ENCODE results near the gene PCK1. TPM values are rescaled to one million over a fixed set of nuclear protein-coding genes. Genes with fewer than 3 reads are reported as not detected.

PCK1 gene
- total and polyA plus RNA-seq, 2 of the 13 experiments (the other 11 are each of a cell fraction or from before 2014, with no cell fraction given): 6.5 to 12.6 TPM

GRCh38 chr20:57596998-57597939 is 36.4 kb downstream of the PCK1 start (continued):
- TF ChIP-seq ZFY (CRISPR knock-in tag; IDR thresholded peaks at IDR 0.05) (peak; percentile 55; the same call in 1 of the 2 replicates), LCORL (IDR thresholded peaks at IDR 0.05) (no peak), LCORL (CRISPR knock-in tag; IDR thresholded peaks at IDR 0.05) (0 out of 2 replicates have a peak, but pooled peaks have one; percentile 29), ARHGAP35 (CRISPR knock-in tag; IDR thresholded peaks at IDR 0.05; ENCODE audit: borderline replicate concordance) (peak; percentile 48; the same call in 1 of the 2 replicates), SALL1 (CRISPR knock-in tag; IDR thresholded peaks at IDR 0.05) (peak; percentile 64), ZNF253 (CRISPR knock-in tag; IDR thresholded peaks at IDR 0.05; ENCODE audit: borderline replicate concordance) (no peak), GPN1 (CRISPR knock-in tag; IDR thresholded peaks at IDR 0.05; ENCODE audit: borderline replicate concordance) (no peak), ZIK1 (CRISPR knock-in tag; IDR thresholded peaks at IDR 0.05; ENCODE audit: borderline replicate concordance, low read depth) (no peak), KLF6 (CRISPR knock-in tag; IDR thresholded peaks at IDR 0.05) (peak; percentile 59; the same call in 1 of the 2 replicates), TARDBP (CRISPR knock-in tag; IDR thresholded peaks at IDR 0.05) (no peak; the same call in 1 of the 2 replicates), ZNF276 (CRISPR knock-in tag; IDR thresholded peaks at IDR 0.05; ENCODE audit: low read depth) (no peak), DNMT1 (CRISPR knock-in tag; IDR thresholded peaks at IDR 0.05) (peak; percentile 34; the same call in 1 of the 2 replicates), SPEN (CRISPR knock-in tag; IDR thresholded peaks at IDR 0.05; ENCODE audit: low read depth) (peak; percentile 84), ZNF225 (CRISPR knock-in tag; IDR thresholded peaks at IDR 0.05) (0 out of 2 replicates have a peak, but pooled peaks have one; percentile 19)
- TF ChIP-seq, protein P1, sequence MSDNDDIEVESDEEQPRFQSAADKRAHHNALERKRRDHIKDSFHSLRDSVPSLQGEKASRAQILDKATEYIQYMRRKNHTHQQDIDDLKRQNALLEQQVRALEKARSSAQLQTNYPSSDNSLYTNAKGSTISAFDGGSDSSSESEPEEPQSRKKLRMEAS (IDR thresholded peaks at IDR 0.05): peak; percentile 35; the same call in 1 of the 2 replicates
- TF ChIP-seq, protein P2, sequence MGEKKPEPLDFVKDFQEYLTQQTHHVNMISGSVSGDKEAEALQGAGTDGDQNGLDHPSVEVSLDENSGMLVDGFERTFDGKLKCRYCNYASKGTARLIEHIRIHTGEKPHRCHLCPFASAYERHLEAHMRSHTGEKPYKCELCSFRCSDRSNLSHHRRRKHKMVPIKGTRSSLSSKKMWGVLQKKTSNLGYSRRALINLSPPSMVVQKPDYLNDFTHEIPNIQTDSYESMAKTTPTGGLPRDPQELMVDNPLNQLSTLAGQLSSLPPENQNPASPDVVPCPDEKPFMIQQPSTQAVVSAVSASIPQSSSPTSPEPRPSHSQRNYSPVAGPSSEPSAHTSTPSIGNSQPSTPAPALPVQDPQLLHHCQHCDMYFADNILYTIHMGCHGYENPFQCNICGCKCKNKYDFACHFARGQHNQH (CRISPR knock-in tag; IDR thresholded peaks at IDR 0.05): peak; percentile 61; the same call in 1 of the 2 replicates
- TF ChIP-seq, protein P3, sequence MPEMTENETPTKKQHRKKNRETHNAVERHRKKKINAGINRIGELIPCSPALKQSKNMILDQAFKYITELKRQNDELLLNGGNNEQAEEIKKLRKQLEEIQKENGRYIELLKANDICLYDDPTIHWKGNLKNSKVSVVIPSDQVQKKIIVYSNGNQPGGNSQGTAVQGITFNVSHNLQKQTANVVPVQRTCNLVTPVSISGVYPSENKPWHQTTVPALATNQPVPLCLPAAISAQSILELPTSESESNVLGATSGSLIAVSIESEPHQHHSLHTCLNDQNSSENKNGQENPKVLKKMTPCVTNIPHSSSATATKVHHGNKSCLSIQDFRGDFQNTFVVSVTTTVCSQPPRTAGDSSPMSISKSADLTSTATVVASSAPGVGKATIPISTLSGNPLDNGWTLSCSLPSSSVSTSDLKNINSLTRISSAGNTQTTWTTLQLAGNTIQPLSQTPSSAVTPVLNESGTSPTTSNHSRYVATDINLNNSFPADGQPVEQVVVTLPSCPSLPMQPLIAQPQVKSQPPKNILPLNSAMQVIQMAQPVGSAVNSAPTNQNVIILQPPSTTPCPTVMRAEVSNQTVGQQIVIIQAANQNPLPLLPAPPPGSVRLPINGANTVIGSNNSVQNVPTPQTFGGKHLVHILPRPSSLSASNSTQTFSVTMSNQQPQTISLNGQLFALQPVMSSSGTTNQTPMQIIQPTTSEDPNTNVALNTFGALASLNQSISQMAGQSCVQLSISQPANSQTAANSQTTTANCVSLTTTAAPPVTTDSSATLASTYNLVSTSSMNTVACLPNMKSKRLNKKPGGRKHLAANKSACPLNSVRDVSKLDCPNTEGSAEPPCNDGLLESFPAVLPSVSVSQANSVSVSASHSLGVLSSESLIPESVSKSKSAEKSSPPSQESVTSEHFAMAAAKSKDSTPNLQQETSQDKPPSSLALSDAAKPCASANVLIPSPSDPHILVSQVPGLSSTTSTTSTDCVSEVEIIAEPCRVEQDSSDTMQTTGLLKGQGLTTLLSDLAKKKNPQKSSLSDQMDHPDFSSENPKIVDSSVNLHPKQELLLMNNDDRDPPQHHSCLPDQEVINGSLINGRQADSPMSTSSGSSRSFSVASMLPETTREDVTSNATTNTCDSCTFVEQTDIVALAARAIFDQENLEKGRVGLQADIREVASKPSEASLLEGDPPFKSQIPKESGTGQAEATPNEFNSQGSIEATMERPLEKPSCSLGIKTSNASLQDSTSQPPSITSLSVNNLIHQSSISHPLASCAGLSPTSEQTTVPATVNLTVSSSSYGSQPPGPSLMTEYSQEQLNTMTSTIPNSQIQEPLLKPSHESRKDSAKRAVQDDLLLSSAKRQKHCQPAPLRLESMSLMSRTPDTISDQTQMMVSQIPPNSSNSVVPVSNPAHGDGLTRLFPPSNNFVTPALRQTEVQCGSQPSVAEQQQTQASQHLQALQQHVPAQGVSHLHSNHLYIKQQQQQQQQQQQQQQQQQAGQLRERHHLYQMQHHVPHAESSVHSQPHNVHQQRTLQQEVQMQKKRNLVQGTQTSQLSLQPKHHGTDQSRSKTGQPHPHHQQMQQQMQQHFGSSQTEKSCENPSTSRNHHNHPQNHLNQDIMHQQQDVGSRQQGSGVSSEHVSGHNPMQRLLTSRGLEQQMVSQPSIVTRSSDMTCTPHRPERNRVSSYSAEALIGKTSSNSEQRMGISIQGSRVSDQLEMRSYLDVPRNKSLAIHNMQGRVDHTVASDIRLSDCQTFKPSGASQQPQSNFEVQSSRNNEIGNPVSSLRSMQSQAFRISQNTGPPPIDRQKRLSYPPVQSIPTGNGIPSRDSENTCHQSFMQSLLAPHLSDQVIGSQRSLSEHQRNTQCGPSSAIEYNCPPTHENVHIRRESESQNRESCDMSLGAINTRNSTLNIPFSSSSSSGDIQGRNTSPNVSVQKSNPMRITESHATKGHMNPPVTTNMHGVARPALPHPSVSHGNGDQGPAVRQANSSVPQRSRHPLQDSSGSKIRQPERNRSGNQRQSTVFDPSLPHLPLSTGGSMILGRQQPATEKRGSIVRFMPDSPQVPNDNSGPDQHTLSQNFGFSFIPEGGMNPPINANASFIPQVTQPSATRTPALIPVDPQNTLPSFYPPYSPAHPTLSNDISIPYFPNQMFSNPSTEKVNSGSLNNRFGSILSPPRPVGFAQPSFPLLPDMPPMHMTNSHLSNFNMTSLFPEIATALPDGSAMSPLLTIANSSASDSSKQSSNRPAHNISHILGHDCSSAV (CRISPR knock-in tag; IDR thresholded peaks at IDR 0.05; ENCODE audit: borderline replicate concordance): no peak
